ENCODE data around the gene MGMT.

The MGMT gene

GRCh38 chr10:129598413-129598812, 131.4 kb downstream of the MGMT start:
- TF ChIP-seq, protein P1, sequence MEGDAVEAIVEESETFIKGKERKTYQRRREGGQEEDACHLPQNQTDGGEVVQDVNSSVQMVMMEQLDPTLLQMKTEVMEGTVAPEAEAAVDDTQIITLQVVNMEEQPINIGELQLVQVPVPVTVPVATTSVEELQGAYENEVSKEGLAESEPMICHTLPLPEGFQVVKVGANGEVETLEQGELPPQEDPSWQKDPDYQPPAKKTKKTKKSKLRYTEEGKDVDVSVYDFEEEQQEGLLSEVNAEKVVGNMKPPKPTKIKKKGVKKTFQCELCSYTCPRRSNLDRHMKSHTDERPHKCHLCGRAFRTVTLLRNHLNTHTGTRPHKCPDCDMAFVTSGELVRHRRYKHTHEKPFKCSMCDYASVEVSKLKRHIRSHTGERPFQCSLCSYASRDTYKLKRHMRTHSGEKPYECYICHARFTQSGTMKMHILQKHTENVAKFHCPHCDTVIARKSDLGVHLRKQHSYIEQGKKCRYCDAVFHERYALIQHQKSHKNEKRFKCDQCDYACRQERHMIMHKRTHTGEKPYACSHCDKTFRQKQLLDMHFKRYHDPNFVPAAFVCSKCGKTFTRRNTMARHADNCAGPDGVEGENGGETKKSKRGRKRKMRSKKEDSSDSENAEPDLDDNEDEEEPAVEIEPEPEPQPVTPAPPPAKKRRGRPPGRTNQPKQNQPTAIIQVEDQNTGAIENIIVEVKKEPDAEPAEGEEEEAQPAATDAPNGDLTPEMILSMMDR (conservative IDR thresholded peaks at IDR 0.05) = no peak
- H3K27ac ChIP-seq = no peak overlapping the region

- H3K27ac ChIP-seq = no peak overlapping the region
- TF ChIP-seq, protein P1 (conservative IDR thresholded peaks at IDR 0.05) = no peak
These were observed 132.1 kb downstream of the MGMT start for GRCh38 chr10:129599160-129599559.

GRCh38 chr10:129601737-129602136, 134.7 kb downstream of the MGMT start:
- H3K27ac ChIP-seq = no peak overlapping the region
- TF ChIP-seq, protein P1 (conservative IDR thresholded peaks at IDR 0.05) = no peak

GRCh38 chr10:129602938-129603535, 136.0 kb downstream of the MGMT start:
- no peak overlapping the region for H3K27ac ChIP-seq
- TF ChIP-seq, protein P1 (conservative IDR thresholded peaks at IDR 0.05) = no peak

DNA sequence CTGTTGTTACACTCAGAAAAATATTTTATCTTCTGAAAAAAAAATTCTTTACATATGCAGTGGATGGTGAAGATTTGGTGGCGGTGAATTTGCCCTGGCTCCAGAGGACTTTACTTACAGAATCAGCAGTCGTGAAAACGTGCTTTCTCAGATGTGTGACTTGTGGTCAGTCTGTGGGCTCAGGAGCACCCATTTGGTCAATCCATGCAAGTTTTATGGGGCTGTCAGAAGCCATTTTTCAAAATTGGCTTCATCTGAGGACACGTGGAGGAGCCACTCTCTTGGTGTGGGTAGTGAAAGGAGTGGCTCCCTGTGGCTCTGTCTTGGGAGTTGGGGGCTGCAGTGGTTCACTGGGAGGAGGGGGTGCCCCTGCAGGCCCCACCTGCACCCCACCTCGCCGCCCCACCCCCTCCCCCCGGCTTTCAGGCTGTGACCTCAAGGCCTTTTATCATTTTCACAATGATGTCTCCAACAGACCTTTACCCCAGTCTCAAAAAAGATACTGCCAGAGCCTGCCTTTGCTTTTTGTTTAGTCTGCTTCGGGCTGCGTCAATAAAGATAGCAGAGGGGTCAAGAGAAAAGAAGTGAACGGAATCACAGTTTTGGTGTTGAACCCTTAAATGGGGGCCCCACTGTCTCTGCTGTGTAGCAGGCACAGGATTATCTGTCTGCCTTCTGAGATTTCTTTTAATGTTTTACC, 137.4 kb downstream of the MGMT start:
- TF ChIP-seq, protein P1 (conservative IDR thresholded peaks at IDR 0.05) = no peak
- H3K27ac ChIP-seq = no peak overlapping the region

DNA sequence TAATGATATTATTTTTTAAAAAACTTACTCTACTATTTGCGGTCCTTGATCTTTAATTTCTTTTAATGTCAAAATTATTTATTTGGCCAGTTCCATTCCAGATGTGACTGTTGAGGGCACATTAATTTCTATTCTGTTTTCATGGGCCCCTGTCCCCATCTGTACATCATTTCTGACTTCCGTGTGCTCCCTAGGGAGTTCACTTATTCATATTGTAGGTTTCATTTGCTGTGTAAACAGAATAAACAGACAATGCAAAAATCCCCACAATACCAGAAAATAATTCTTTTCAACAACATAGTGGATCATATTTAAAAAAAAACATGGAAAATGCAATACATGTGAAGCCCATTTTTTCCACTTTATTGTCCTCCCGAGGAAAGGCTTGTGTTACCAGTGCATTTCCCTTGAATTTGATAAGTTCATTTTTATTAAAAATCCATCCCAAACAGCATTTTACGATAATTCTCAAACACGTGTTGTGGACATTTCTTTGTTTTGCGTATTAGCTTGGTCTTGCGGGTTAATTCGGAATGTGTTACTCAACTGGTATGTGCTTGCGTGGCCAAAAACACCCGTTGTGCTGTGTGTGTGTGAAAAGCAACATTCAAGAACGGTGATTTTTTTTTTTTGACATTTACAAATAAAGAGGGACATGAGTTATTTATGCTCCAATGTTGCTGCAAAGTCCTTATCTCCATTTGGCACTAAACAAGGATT, 138.4 kb downstream of the MGMT start:
- TF ChIP-seq, protein P1 (conservative IDR thresholded peaks at IDR 0.05) = no peak
- H3K27ac ChIP-seq = no peak overlapping the region

- TF ChIP-seq, protein P1 (conservative IDR thresholded peaks at IDR 0.05) = no peak
- H3K27ac ChIP-seq = no peak overlapping the region
These were observed 139.0 kb downstream of the MGMT start for GRCh38 chr10:129605986-129606518.

All from VCaP (cell line).